Right atrium auricular region (tissue), 2 donors: Measurements from ENCODE around the gene SEMA4B. TPM values are rescaled to one million over a fixed set of nuclear protein-coding genes. Genes with fewer than 3 reads are reported as not detected.
A peak's percentile ranks its signal among the peaks of the same experiment; 100 is the strongest.

ENCODE experiments used
- DNase-seq: peaks from one replicate; pipeline ENCODE4 v3.0.0-alpha.2; 2019; ENCODE audit warnings: low spot score
- H3K27ac ChIP-seq, 2 donors: fragments of 200-600 bp; sonication (generic); 1 replicate in 1 of 2; 2 replicates in 1 of 2; pipeline ENCODE4 v1.5.1; 2016 to 2019
- H3K27me3 ChIP-seq, 2 donors: fragments of 200-600 bp; sonication (generic); one replicate each; pipeline versions ENCODE4 v1.5.1 to v1.6.0; 2017 to 2019
- H3K36me3 ChIP-seq: fragments of 200-600 bp; sonication (generic); one replicate; pipeline ENCODE4 v1.5.1; 2016
- H3K4me1 ChIP-seq, 2 donors: fragments of 200-600 bp; sonication (generic); one replicate each; pipeline versions ENCODE4 v1.5.1 to v1.6.0; 2017 to 2019
- H3K4me3 ChIP-seq, 2 donors: fragments of 200-600 bp; sonication (generic); 1 replicate in 1 of 2; 2 replicates in 1 of 2; pipeline ENCODE4 v1.5.1; 2017 to 2019; ENCODE audit warnings: mild to moderate bottlenecking in 1 of 2, moderate library complexity in 1 of 2
- H3K9me3 ChIP-seq, 2 donors: fragments of 200-600 bp; sonication (generic); one replicate each; pipeline ENCODE4 v1.5.1; 2019
- total RNA-seq, 2 donors: library from RNA; depleted of rRNA; stranded (reverse); fragments of >200 nt; gene quantifications; one replicate each; pipeline ENCODE4 v1.1.0, GENCODE V29; 2016
- TF ChIP-seq, protein P1 (sequence below), 2 donors: fragments of 200-600 bp; sonication (generic); IDR thresholded peaks; one replicate each; pipeline ENCODE4 v1.5.1; 2019; ENCODE audit warnings: antibody characterized with exemption in 2 of 2

Gene SEMA4B
- total RNA-seq, 2 donors from 2014 or later, result 22.1 to 31.6 TPM

DNA sequence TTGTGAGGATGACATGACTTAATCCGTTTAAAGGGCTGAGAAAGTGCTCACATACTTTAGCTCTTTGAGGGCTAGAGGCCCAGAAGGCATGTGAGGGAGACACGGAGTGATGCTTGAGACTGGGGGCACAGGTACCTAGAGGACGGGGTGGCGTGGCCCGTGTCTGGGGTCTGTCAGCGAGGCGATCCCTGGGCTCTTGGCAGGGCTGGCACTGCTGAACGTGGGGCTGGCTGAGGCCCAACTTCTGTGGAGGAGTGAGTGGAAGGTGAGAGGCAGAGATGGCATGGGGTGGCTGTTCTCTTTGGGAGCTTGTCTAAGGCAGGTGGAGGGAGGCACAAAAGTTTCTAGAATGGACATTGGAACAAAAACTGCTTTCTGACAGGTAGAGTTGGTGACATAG is 9.5 kb downstream of the SEMA4B start:
- peak overlapping the region; percentile 57 to 64 for H3K27ac ChIP-seq
- no peak overlapping the region for H3K4me3 ChIP-seq
- no peaks in the 10 kb centered on the region for H3K9me3 ChIP-seq
- peaks cover 10% of the 10 kb centered on the region for H3K36me3 ChIP-seq
- no peak for DNase-seq
- H3K4me1 ChIP-seq, result peaks cover 0 to 64% of the 10 kb centered on the region in 2 donors
- TF ChIP-seq, protein P1, sequence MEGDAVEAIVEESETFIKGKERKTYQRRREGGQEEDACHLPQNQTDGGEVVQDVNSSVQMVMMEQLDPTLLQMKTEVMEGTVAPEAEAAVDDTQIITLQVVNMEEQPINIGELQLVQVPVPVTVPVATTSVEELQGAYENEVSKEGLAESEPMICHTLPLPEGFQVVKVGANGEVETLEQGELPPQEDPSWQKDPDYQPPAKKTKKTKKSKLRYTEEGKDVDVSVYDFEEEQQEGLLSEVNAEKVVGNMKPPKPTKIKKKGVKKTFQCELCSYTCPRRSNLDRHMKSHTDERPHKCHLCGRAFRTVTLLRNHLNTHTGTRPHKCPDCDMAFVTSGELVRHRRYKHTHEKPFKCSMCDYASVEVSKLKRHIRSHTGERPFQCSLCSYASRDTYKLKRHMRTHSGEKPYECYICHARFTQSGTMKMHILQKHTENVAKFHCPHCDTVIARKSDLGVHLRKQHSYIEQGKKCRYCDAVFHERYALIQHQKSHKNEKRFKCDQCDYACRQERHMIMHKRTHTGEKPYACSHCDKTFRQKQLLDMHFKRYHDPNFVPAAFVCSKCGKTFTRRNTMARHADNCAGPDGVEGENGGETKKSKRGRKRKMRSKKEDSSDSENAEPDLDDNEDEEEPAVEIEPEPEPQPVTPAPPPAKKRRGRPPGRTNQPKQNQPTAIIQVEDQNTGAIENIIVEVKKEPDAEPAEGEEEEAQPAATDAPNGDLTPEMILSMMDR (IDR thresholded peaks at IDR 0.05), result no peak
- no peaks in the 10 kb centered on the region for H3K27me3 ChIP-seq

DNA sequence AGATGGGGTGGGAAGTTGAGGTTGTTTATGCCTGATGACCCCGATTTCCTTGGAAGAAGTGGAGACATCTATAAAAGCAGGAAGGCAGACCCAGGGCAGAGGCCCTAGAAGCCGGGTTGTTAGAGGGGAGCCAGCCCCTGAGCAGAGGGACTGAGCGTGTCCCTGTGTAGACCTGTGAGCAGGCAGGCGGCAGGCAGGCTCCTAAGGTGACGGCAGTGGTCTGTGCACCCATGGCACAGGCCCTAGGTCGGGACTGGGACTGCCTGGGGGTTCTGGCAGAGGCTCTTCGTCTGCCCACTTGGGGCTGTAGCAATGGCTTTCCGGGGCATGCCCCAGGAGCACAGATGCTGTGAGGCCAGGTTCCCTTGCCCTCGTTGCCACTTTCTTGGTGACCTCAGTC is 9.9 kb downstream of the SEMA4B start:
- Histone ChIP-seq H3K4me1 (peaks cover 0 to 60% of the 10 kb centered on the region in 2 donors), H3K27ac (peak overlapping the region; percentile 57 to 64)
- TF ChIP-seq, protein P1 (IDR thresholded peaks at IDR 0.05), result no peak

GRCh38 chr15:90211440-90212143 is 10.5 kb downstream of the SEMA4B start:
- H3K4me1 ChIP-seq, result peaks cover 0 to 54% of the 10 kb centered on the region in 2 donors
- H3K4me3 ChIP-seq, result no peak overlapping the region
- peaks cover 10% of the 10 kb centered on the region for H3K36me3 ChIP-seq
- H3K27ac ChIP-seq, result peak overlapping the region; percentile 57 to 64
- TF ChIP-seq, protein P1 (IDR thresholded peaks at IDR 0.05), result no peak
- DNase-seq, result no peak
- no peaks in the 10 kb centered on the region for H3K27me3 ChIP-seq
- no peaks in the 10 kb centered on the region for H3K9me3 ChIP-seq

More for the DNA sequence above, 9.9 kb downstream of the SEMA4B start:
- Histone ChIP-seq H3K4me3 (no peak overlapping the region), H3K27me3 (no peaks in the 10 kb centered on the region), H3K9me3 (no peaks in the 10 kb centered on the region), H3K36me3 (peaks cover 10% of the 10 kb centered on the region)
- DNase-seq, result no peak

DNA sequence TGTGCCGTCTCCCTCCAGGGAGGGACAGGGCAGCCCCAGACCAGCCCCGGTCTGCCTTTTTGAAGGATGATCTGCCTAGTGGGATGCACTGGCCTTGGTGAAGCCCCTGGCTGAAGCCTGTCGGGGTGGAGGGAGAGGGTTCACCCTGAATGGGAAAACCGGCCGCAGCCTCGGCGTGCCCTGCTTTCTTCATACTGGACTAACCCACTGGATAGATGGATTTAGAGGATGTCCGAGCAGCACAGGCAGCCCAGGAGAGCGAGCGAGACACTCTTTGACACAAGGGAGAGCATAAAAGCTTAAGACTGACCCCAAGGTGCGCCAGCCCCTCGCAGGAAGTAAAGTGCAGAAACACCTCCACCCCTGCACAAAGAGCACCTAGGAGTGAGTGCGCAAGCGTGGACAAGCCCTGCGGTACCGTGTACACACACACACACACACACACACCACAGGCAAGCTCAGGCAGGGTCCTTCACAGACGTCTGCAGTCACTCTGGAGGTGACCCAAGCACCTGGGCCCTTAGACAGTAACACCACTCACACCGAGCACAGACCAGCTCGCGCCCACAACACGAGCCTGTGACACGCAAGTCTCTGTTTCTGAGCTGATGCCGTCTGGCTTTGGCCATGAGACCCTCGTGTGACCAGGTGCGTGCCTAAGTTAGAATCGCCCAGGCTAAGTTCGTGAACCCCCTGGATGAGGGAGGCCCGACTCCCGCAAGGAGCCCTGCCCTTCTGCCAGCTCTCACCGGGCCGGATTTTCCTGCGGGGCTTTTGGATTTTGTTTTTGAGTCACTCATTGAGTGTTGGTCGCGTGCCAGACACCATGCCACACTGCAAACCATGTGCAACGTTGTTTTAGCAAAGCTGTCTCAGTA is 11.3 kb downstream of the SEMA4B start:
- no peak for DNase-seq
- Histone ChIP-seq H3K36me3 (peaks cover 12% of the 10 kb centered on the region), H3K4me3 (no peak overlapping the region), H3K27me3 (no peaks in the 10 kb centered on the region), H3K27ac (peak overlapping the region; percentile 57 to 64), H3K4me1 (peaks cover 0 to 46% of the 10 kb centered on the region in 2 donors), H3K9me3 (no peaks in the 10 kb centered on the region)
- TF ChIP-seq, protein P1 (IDR thresholded peaks at IDR 0.05), result no peak

DNA sequence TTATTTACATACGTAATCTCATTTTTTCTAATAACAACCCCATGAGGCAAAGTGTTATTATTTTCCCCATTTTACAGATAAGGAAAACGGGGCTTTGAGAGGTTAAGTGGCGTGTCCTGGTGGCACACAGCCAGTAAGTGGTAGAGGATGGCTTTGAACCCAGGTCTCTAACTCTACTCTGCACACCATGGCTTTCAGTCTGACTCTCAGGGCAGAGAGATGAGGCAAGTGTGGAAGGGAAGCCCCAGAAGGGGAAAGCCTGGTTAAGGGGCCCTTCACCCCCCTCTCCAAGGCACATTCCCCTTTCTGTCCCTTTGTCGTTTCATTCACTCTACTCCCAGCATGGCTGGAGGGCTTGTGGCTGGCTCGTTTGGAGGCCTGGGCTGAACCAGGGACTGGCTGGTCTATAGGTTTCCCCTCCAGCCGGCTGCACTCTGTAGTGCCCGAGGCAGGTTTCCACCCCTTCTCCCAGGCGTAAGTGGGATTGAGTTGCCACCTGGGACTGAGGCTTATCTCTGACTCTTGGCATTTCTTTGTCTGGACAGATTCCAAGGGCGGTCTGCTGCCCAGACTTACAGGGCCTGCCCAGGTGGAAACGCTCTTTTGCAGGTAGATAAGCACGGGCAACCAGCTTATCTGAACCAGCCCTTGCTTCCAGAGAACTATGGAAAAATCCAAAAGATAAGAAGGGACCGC is 12.1 kb downstream of the SEMA4B start:
- H3K36me3 ChIP-seq, result peaks cover 19% of the 10 kb centered on the region
- TF ChIP-seq, protein P1 (IDR thresholded peaks at IDR 0.05), result no peak
- H3K9me3 ChIP-seq, result no peaks in the 10 kb centered on the region
- no peaks in the 10 kb centered on the region for H3K27me3 ChIP-seq
- H3K27ac ChIP-seq, result peak overlapping the region in 1 of 2 donors; percentile 26
- no peak for DNase-seq
- peaks cover 0 to 43% of the 10 kb centered on the region in 2 donors for H3K4me1 ChIP-seq
- H3K4me3 ChIP-seq, result no peak overlapping the region
